ENCODE measurements around the gene SNAPC3. TPM values are rescaled to one million over a fixed set of nuclear protein-coding genes. Genes with fewer than 3 reads are reported as not detected.

The SNAPC3 gene
- total RNA-seq, 1 experiment from 2014 or later: 28.0 TPM

DNA sequence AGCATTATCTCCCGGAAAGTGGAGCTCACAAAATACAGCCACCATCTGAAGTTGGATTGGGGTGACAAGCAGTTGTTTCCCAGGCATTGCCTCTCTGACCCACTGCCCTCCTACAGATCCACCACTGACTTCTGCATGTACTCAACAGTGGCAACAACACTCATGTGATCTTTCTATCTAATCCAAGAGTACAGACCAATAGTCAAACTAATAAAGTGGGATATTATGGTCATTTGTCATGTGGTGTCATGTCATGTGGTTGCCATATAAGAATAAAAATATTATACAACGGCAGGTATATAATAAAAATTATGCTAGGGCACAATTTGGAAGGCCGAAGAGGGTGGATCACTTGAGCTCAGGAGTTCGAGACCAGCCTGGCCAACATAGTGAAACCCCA, 33.0 kb upstream of the SNAPC3 start:
- Histone ChIP-seq H3K23me2 (ENCODE audit: insufficient read length, low read depth, low read length, poor library complexity, severe bottlenecking) (no peaks in the 10 kb centered on the region), H4K8ac (replicated peaks; ENCODE audit: insufficient read length, low read depth, low read length) (no peak overlapping the region), H2BK120ac (ENCODE audit: low read depth, low read length, poor library complexity, severe bottlenecking) (no peak overlapping the region), H3K23ac (ENCODE audit: insufficient read length, low read depth, low read length) (no peak overlapping the region), H2BK20ac (ENCODE audit: low read depth, low read length, poor library complexity, severe bottlenecking) (no peak overlapping the region), H4K91ac (ENCODE audit: insufficient read length, low read depth, low read length) (no peak overlapping the region), H3K56ac (ENCODE audit: insufficient read length, low read depth, low read length) (no peak overlapping the region), H3K18ac (ENCODE audit: insufficient read length, low read depth, low read length) (no peak overlapping the region), H3K79me2 (ENCODE audit: insufficient read depth, low read length) (no peaks in the 10 kb centered on the region), H3K9me3 (ENCODE audit: control insufficient read depth, low read depth, low read length) (no peaks in the 10 kb centered on the region), H3K9ac (ENCODE audit: extremely low read depth, insufficient read length, low read length) (no peak overlapping the region), H2BK12ac (ENCODE audit: insufficient read length, low read depth, low read length) (no peak overlapping the region), H3K79me1 (ENCODE audit: insufficient read depth, low read depth, low read length, poor library complexity, severe bottlenecking) (no peaks in the 10 kb centered on the region), H3K27me3 (ENCODE audit: insufficient read depth, low read length) (no peaks in the 10 kb centered on the region), H2BK5ac (ENCODE audit: insufficient read length, low read length) (no peak overlapping the region), H3T11ph (ENCODE audit: low read length) (no peak overlapping the region), H3K4me2 (ENCODE audit: insufficient read depth, insufficient read length, low read length) (no peak overlapping the region), H2BK15ac (ENCODE audit: low read depth, low read length) (no peak overlapping the region), H4K5ac (ENCODE audit: insufficient read length, low read depth, low read length) (no peak overlapping the region), H2AK5ac (ENCODE audit: insufficient read length, low read length) (no peak overlapping the region), H3K4ac (ENCODE audit: low read depth, low read length) (no peak overlapping the region), H3K27ac (ENCODE audit: insufficient read length, low read depth, low read length) (no peak overlapping the region), H4K20me1 (ENCODE audit: control insufficient read depth, insufficient read depth, insufficient read length) (no peaks in the 10 kb centered on the region), H3K4me1 (ENCODE audit: insufficient read depth, low read length) (no peaks in the 10 kb centered on the region), H2AFZ (ENCODE audit: low read length) (no peak overlapping the region), H3K14ac (ENCODE audit: insufficient read depth, low read length) (no peak overlapping the region)
- TF ChIP-seq, protein P1, sequence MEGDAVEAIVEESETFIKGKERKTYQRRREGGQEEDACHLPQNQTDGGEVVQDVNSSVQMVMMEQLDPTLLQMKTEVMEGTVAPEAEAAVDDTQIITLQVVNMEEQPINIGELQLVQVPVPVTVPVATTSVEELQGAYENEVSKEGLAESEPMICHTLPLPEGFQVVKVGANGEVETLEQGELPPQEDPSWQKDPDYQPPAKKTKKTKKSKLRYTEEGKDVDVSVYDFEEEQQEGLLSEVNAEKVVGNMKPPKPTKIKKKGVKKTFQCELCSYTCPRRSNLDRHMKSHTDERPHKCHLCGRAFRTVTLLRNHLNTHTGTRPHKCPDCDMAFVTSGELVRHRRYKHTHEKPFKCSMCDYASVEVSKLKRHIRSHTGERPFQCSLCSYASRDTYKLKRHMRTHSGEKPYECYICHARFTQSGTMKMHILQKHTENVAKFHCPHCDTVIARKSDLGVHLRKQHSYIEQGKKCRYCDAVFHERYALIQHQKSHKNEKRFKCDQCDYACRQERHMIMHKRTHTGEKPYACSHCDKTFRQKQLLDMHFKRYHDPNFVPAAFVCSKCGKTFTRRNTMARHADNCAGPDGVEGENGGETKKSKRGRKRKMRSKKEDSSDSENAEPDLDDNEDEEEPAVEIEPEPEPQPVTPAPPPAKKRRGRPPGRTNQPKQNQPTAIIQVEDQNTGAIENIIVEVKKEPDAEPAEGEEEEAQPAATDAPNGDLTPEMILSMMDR (conservative IDR thresholded peaks at IDR 0.05): no peak
- no peak for DNase-seq
- no peak overlapping the region for H3K4me3 Mint-ChIP-seq
- WGBS (ENCODE audit: extremely low coverage, insufficient read length, low lambda C conversion rate): no CpG with 5 or more reads among the region's 4 CpGs
- H3K36me3 Mint-ChIP-seq (ENCODE audit: insufficient read depth in 1 of 3, low read depth in 3 of 3): no peaks in the 10 kb centered on the region
- H3K27ac Mint-ChIP-seq: no peak overlapping the region
- no peaks in the 10 kb centered on the region for H3K27me3 Mint-ChIP-seq (ENCODE audit: low read depth)
- no peaks in the 10 kb centered on the region; a peak in 1 of 5 replicates for H3K9me3 Mint-ChIP-seq
- peaks cover 0 to 7% of the 10 kb centered on the region in 2 experiments; a peak in 2 of 4 replicates for H3K4me1 Mint-ChIP-seq

Measured in H9 (cell line).